ENCODE data around the gene HTR3A.
A peak's percentile ranks its signal among the peaks of the same experiment; 100 is the strongest.

HTR3A gene

DNA sequence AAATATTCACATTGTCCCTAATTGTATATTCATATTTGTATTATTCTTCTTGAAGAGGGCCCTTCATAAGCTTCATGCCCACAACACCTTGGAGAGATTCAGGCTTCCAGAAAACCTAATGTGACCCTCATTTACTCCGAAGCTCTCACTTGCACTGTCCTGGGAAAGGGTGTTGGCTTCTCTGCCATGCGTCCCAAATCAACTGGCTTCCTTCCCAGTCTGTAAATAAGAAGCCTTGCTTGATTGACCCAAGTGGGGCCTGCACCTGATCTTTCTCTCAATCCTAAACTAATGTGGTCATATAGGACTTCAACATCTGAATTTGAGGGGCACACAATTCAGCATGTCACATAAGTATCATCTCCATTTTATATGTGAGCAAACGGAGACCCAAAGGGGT, 44.1 kb downstream of the HTR3A start:
- no peak for DNase-seq (ENCODE audit: low read depth in 3 of 3)

DNA sequence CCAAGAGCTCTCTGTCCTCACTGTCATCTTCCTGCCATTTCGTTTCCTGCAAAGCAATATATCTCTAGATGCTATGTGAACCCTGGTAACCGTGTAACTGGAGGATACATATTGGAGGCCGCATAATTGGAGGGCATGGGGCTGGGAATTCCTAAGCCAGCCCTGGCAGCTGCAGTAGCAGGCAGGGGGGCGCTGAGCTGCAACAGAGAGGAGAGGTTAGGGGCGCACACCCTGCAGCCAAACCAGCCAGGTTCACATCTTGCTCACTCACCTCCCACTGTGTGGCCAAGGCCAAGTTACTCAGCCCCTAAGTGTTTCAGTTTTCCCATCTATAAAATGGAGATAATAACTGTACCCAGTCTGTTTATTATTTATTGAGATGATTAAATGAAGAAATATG, 44.7 kb downstream of the HTR3A start:
- no peak for DNase-seq (ENCODE audit: low read depth in 3 of 3)

DNA sequence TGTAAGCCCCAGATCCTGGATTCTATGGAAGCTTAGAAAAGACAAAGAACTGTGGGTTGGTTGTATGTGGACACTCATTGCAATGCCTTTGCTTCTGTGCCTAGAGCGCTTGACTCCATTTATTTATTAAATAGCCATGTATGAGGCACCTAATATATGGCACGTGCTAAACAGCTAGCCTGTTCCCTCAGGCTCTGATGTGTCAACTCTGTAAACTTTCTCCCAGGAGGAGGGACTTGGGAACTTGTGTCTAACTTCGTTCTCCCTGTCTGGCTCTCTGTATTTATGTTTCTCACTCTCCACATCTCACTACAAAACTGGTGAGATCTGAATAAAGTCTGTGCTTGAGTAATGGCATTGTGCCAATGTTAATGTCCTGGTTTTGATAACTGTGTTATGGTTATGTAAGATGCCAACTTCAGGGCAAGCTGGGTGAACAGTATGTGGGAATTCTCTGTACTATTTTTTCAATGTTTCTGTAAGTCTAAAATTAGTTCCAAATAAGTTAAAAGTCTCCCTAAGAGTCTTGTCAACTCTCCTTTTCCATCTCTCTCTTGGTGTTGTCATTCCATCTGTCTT, 50.5 kb downstream of the HTR3A start:
- no peak for DNase-seq (ENCODE audit: low read depth in 3 of 3)

DNA sequence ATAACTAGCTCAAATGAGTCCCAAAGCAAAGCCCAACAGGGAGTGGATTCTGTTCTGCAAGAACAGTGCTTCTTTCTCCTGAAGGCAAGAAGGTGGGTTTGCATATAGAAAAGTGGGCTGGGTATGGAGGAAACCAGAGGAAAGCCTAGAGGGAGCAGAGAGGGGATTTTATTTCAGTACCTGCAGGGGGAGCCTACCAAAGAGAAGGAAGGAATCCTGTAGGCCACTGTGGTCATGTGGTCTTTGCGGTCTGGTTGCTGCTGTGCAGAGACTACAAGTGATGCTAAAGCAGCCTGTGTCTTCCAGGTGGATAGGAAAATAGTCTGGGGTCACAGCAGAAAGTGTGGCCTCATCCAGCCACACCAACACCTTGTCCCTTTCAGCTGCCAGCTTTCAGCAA, 51.4 kb downstream of the HTR3A start:
- no peak for DNase-seq (ENCODE audit: low read depth in 3 of 3)

DNA sequence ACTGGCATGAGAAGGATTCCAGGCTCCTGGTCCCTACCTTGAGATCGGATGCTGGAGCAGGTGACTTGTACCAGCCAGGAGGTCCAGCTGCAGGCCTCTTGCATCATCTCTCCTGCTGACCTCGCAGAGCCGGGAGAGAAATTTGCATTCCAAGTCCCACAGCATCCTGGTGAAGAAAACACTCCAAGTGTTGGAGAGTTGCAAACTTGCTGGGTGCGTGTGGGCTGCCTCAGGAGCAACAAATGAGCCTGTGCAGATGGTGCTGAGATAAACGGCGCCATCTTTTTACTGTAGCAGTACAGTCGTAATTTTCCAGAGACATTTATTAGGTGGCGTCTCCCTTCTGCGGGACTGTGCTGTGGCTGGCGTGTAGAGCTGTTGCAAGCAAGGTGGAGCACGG, 52.5 kb downstream of the HTR3A start:
- no peak for DNase-seq (ENCODE audit: low read depth in 3 of 3)

DNA sequence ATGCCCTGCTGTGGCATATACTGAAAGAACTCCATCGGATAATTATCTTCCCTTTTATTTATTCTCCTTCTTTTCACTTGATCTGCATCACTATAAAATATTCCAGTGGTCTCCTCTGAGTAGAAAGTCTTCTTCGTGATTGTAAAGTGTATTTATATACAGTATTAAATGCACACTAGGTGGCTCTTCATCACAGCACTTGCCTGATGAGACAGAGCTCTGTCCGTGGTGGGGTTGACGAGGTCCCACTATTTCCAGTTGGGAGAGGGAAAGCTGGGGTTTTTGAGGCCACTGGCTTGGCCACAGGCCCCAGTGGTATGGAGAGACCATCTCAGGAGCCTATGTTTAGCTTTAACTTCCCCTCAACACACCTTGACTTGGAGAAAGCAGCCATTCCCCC, 53.0 kb downstream of the HTR3A start:
- no peak for DNase-seq (ENCODE audit: low read depth in 3 of 3)

DNA sequence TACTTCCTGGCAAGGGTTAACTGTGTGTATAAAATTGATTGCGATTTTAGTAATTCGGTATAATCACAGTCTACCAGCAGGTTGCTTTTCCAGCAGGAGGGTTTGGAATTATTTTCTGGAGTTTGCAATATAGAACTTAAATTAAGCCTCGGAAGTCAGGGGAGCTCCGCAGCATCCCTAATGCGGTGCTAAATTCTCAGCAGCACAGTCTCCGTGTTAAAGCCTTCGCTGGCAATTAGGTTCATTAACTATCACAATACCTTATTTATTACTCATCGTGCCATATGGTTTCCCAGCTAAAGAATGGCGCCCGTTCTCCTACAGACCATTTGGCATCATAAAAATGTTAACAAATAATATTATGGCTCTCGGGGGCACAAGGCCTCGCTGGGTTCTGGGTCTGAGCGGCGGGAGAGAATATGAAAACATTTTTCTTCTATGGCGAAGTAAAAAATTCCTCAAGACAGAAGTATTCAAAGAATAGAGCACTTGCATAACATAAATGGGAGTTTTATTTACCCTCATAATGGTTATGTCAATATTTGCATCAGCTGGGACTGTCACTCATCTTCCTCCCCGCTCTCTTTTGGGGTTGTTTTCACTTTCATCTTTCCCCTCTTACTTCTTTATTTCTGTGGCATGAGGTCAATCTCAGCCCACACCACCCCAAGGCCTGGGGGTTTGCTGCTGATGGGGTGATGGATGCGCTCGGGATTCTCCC, 56.5 kb downstream of the HTR3A start:
- no peak for DNase-seq (ENCODE audit: low read depth in 3 of 3)

DNA sequence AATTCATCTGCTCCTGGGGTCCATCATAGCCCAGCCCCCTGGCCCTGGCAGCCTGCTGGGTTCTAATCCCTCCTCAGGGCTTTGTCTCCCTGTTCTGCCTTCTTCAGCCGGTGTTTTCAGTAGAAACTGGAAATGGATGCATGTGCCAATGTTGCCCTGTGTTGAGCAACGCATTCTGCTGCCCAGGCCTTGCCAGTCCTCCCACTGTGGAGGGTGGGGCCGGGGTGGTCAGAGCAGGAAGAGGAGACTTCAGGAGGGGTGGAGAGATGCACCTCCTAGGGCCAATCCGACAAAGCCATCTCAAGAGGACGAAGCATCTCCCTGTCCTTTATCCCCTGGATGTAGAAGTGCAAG, 57.0 kb downstream of the HTR3A start:
- DNase-seq (ENCODE audit: low read depth in 3 of 3): no peak

DNA sequence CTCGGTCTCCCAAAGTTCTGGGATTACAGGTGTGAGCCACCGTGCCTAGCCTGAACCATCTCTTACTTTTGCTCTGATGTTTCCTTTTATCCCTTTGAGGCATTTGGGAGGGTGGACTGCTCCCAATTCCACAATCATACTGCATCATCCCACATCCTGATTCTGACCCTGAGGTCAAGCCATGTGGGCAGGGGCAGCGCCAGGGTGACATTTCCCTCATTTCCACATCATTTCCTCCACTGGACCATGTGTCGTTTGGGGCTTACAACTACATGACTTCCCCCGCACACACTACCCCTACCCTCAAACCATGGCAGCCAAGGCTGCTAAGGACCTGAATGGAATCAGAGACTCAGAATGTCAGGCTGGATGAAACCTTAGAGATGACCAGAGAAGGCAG, 58.2 kb downstream of the HTR3A start:
- no peak for DNase-seq (ENCODE audit: low read depth in 3 of 3)

DNA sequence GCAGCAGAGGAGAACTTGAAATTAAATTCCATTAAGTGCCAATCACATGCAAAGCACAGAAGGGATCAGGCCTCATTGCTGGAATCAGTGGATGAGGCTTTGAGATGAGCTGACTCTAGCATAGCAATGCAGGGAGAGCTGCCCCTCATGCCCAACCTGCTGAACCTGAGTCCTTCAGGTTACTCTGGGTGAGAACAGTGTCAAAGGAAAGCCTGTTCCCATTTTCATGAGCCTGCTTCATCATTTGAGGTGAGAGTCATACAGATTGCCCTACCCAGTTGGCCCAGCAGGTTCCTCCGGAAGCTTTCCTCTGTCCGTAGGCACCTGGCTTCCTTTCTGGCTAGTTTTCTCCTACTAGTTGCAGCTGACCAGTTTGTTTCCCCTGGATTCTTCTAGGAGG, 58.7 kb downstream of the HTR3A start:
- no peak for DNase-seq (ENCODE audit: low read depth in 3 of 3)

DNA sequence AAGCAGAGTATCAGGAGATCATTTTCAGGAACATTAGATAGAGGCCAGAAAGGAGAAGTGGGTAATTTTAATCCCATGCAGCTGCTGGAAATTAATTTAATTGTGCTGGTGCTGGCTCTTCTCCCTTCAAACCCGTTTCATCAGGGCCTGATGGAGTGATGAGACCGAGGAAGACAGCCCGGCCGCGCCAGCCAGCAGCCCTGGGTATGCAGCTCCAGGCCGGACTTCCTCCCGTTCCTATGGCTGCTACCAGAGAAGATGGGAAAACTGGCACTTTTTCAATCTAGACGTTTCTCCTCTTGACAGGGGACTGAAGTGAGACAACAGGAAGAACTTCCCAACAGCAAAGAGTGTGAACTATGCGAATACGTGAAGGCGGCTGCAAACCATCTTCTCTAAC, 60.0 kb downstream of the HTR3A start:
- no peak for DNase-seq (ENCODE audit: low read depth in 3 of 3)

DNA sequence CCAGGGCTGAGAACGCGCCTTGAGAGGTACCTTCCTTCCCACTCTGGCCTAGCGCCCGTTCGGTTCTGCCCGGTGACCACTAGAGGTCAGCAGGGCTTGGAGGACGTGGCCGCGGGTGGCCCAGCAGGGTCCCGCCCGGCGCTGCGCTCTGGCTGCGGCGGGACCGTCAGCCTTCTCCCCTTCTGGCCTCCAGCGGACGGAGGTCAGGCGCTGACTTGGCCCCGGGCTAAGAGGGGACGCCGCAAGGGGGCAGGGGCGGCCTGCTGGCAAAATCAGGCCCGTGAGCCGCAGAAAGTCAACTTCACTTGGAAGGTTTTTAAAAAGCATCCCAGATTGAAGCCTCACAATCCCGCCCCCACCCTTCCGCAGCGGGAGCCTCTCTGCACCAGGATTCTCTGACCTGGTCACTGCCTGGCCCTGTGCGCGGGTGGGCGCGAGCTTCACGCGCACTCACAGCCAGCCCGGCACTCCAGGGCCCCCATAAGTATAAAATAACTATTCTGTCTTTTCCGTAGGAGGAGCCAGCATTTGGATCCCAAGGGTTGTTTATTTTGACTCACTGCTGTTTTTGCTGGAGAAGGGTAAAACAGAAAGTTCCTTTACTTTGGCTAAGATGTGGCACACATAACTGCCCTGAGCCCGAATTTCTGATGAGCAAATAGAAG, 61.4 kb downstream of the HTR3A start:
- peak; percentile 21 to 33 (median 27) for DNase-seq (ENCODE audit: low read depth in 3 of 3)

DNA sequence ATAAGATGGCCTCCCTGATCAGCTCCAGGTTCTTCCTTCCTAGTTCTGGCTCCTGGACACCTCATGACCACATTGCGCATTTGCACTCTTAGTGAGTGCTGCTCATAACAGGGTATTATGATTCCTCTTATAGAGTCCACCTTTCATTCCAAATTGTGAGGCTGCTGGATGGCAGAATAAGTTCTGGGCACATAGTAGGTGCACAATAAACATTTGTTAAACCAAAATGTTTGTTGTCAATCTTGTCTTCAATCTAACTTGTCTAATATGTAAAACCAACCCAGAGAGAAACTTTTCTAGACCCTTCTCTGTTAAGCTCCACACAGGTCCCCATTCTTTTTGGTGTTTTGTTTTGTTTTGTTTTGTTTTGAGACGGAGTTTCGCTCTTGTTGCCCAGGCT, 62.0 kb downstream of the HTR3A start:
- DNase-seq (ENCODE audit: low read depth in 3 of 3): no peak

DNA sequence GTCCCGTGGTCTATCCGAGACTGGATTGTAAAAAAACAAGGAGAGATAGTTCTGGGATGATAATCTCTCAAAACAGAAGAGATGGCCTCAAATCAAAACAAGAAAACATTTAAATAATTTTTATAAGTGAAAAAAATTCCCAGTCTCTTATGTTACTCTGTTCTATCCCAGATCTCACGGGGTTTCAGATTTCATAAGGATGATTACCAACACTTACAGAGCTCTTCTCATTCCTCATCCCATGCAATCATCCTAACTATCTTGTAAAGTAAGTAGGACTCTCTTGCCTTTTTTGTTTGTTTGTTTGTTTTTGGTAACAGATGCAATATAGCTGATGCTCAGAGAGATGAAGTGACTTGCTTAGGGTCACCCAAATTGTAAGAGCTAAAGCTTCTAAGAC, 64.6 kb downstream of the HTR3A start:
- no peak for DNase-seq (ENCODE audit: low read depth in 3 of 3)

Data from stimulated activated CD4-positive, alpha-beta T cell treated with anti-CD3 and anti-CD28 coated beads, TNF-alpha, amount 100 ng/mL, for 4 hours (primary cell).